GM12873 (cell line): Measurements from ENCODE around the gene NPAS2.

Experiments used
- CTCF ChIP-seq: IDR thresholded peaks from 2 replicates; pipeline ENCODE4 v1.5.1; 2012; ENCODE audit warnings: low read depth, mild to moderate bottlenecking, moderate library complexity, low read length, control low read depth; ENCODE audit not compliant: insufficient read depth; ENCODE audit errors: missing control alignments

Gene NPAS2

DNA sequence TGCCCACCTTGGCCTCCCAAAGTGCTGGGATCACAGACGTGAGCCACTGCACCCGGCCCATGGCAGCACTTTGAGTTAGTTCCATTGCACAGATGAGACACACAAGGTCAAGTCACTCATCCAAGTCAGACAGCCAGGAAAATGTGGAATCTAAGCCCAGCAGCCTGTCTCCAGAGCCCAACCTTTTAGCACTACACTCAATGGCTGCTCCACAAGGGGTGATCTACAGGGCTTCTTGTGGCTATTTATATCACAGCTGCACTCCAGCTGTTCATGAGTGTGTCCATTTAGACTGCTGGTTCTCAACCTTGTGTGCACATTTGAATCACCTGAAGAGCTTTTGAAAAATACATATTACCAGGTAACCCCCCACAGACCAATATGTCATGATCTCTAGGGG, 109.2 kb downstream of the NPAS2 start:
- no peak for TF ChIP-seq CTCF

DNA sequence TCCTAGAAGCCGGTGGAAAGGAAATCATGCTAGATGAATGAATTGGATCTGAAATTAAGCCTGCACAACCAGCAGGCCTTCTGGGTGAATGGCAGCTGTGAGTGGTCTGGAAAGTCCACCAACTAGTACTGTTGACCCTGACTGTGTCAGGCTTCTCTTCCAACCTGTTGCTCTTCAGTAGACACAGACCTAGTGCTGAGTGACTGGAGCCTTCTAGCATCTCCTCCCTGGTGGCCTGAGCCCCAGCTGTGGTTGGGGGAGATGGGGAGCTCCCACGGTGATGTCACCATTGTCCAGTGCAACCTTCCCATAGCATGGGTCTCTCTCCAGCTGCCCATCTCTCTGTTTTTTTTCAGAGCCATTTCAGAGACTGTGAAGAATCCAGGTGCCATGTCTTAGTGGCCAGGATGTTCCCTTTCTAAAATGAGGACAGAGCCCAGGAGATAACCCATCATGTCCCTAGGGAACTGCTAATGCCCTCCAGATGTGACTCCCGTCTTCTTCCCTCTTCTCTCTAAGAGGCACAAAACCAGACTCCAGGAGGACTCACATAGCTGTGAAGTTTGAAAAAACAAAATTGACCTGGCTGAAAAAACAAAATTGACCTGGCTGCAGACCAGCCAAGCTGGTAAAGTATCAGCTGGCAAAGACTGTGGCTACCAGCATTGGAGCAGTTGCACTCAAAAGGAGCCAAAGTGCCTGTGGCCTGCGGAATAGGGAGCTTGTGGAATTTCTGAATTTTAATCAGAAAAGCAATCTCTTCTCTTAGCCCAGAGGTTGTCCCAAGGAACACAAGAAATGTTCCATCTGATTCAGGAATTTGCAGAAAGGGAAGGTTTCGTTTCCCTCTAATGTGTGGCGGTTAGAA, 114.8 kb downstream of the NPAS2 start:
- no peak for TF ChIP-seq CTCF

- TF ChIP-seq CTCF = no peak
Observed at GRCh38 chr2:100935372-100935752, 115.4 kb downstream of the NPAS2 start.

DNA sequence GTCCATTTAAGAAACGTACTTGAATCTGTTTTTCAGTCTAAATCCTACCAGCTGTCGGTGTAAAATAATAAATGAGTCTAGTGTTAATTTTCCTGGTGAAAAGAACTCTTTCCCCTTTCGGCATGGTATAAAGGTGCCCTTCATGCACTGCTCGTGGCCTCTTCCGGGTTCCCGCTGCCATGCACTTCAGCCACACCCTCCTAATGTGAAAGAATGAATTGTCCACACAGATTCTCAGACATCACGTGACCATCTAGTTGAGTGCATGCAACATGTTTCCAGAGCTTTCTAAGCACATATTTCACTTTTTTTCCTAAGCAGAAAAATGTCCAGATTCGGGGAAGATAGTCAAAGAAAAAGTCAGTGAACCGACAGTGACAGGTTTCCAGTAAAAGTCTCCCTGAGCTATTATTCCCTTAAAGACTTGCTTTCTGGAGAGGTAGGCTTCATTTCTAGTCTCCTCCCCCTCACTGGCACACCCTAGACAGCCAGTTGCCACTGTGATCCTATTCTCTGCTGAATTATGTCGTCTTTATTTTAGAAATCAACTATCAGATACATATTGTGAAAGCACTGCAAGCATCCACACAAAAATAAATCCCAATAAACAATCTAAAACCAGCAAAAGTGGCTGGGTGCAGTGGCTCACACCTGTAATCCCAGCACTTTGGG, 116.3 kb downstream of the NPAS2 start:
- TF ChIP-seq CTCF = no peak

DNA sequence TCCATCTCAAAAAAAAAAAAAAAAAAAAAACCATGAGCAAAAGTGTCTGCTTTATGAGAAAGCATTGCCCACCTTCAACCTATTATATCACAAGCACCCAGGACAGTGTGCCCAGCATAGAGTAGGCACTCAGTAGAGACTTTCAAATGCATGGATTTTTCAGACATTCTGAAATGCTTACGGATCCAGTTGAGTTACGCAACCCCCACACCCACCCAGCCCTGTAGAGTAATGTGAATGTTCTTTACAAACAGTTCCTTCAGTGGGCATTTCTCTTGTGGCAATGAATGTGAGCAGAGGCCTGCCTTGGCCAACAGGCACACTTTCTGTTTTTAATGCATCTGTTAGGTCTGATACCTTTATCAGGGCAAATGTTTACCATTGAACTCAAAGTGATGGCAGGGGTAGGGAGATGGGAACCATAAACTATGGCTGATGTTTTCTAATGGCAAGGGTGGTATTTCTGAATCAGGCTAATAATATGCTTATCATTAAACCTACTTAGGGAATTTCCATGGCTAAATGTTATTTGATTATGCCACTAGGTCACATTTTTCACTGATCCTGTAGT, 117.1 kb downstream of the NPAS2 start:
- TF ChIP-seq CTCF = no peak

GRCh38 chr2:100938031-100939026, 118.4 kb downstream of the NPAS2 start:
- TF ChIP-seq CTCF = no peak
